Stimulated activated CD4-positive, alpha-beta T cell treated with anti-CD3 and anti-CD28 coated beads, TNF-alpha, amount 100 ng/mL, for 48 hours (primary cell): Measurements from ENCODE around the gene RPS29.
A peak's percentile ranks its signal among the peaks of the same experiment; 100 is the strongest.
"Not testable (repeated sequence)": the region's sequence is repeated elsewhere in the genome, so short reads cannot be mapped to it uniquely, and the experiment has no call there.

ENCODE experiments used
- DNase-seq, 3 donors: peaks; one replicate each; pipeline ENCODE4 v3.0.0-alpha.2; 2020; ENCODE audit warnings: low read depth in 3 of 3

The RPS29 gene

DNA sequence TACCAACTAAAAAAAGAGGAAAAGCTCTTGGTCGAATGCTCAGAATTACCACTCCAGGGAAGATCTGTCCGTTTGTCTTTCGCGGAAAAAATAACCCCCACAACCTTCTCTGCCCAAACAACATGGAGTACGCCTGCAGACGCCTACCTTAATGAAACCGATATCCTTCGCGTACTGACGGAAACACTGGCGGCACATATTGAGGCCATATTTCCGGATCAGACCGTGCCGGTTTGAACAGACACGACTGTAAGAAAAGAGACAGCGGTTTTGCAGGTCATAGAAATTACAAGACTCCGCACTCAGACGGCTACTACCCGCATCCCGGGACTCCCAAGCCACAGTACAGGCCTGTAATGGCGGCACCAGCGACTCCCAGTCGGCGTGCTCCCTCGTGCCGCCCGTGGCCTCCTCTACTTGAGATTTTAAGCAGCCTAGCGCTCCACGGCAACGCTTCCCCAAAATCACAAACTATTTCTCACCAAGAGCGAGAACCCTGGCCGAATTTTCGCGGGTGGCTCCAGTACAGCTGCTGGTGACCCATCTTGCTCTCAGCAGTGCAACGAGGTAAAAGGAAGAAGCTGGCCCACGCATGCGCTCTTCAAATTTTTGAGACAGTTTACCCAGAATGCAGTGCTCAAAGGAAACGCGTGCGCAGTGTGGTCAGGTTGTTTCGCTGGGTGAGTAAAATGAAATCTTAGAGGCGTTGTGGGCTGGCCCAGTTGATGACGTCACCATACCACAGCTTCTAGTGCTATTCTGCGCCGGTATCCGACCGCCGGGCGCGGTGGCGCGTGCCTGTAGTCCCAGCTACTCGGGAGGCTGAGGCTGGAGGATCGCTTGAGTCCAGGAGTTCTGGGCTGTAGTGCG, at the start of gene RPS29:
Gene RPS29, minus strand, starts transcription at position 578 of the 870 bp plus-strand sequence. Its CDS starts 34 bp downstream, at position 544.
- DNase-seq, result peak; percentile 91 to 98 (median 98)

DNA sequence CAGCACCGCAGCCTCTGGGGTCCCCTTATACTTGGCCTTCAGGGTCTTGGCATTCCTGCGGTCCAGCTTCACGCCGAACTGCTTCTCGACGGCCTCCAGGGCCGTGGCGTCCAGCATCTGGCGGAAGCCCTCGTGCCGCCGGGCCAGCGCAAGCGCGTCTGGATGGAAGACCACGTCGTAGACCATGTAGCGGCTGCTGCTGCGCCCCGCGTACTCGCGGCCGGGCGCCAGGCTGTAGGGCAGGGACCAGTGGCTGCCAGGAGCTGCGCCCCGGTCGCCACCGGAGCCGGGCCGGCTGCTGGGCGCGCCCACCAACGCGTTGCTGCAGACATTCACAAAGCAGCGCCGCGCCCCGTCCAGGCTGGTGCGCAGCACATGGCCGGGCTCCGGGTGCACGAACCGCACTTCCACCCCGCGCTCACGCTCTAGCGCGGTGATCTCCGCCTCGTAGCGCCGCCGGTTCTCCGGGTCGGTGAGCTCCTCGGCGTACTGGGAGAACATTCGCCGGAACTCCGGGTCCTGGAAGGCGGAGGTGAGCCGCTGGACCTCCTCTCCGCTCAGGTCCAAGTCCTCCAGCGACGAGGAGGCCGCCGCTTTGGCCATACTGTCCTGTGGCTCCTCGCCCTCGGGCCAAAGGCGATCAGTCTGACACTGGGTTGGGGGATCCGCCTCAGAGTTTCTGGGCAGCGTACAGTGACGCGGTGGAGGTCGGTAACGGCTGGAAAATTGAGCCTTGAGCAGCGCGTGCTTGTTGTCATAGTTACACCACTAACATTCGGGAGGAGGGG, 48.6 kb upstream of the RPS29 start, which contains the start of gene DNAAF2:
Gene DNAAF2, minus strand, starts transcription at position 698 of the 788 bp plus-strand sequence. Its CDS starts 95 bp downstream, at position 603.
- DNase-seq, result peak; percentile 31 to 57 (median 40)

DNA sequence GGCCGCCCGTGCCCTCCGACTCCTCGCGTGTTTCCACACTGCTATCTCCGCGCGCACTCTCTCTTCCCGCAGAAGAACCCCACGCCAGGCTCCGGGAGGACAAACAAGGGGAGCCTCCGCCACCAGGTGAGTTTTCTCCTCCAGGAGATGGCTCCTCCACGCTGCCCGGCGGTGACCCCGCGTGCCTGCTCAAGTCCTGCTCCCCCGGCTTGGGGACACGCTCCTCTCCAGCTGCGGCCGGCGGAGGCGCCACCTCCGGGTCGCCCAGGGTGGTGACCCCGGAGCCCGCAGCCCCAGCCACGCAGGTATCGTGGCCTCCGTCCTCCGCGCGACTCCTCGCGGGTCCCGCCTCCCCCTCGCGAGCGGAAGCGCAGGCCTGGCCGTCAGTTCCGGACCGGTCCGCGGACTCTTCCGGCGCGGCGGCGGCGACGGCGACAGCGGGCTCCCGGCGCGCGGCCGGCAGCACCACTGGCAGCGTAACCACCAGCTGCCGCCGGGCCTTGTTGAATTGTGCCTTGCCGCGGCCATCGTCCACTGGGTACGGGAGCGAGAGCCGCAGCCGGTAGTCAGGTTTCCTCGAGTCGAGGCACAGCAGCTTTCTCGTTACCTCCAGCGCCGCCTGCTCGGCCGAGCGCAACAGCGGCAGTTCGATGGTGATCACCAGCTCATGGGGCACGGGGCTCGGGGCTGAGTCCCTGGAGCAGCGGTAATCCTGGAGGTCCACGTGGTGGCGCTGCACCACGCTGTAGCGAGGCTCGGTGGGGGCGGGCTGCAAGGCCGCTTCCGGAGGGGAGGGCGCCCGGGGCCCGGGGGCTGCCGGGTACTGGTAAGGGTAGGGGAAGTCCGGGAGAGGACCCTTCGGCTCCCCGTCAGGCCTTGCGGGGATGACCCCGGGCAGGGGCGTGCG, 47.7 kb upstream of the RPS29 start:
- DNase-seq, result peak; percentile 88 to 94 (median 93)

DNA sequence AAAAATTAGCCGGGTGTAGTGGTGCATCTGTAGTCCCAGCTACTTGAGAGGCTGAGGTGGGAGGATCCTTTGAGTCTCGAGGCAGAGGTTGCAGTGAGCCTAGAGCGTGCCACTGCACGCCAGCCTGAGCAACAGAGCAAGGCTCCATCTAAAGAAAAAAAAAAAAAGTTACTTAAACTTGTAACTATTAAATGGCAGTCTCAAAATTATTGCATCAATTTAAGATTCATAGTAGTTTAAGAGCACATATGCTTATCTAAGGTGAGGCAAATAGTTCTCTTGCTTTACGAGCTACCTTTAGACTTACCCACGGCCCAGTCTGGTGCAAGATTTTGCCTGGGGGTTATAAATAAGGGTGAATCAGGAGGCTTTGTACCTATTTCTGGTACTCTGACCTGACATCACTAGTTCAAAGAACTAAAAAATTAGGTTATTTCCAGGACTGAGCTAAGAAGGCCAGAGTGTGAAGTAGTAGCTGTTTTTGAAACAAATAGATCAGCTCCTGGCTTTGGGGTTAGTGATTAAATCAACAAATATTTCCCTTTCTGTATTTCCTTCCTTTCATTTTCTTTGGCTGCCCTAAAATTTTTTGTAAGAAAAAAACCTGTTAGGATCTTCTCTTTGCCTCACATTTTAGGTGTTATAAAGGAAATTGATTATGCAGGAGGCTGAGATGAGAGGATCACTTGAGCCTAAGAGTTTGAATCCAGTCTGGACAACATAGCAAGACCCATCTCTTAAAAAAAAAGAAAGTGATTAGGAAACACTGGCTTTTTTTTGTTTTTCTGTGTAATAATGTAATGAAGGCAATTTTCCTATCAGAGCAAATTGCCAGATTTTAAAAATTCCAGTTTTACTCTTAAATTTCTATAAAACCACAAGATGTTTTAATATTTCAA, 38.0 kb upstream of the RPS29 start:
- no peak for DNase-seq

DNA sequence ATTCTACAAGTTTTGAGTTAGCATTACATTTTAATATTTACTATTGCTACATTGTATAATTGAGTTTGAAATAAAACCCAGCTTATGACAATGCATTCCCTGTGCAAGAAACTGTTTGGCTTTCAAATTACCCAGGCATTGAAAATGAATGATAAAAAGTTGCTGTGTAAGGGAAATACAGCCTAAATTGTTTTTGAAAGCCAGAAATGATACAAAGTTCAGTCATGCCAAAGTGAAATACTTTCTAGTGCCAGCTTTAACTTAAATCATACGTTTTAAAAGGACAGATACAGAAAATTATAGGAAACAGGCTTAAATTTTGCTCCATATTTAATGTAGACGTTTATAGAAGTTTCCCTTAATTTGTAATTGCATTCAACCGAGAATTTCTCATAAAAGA, 37.2 kb upstream of the RPS29 start:
- no peak for DNase-seq

DNA sequence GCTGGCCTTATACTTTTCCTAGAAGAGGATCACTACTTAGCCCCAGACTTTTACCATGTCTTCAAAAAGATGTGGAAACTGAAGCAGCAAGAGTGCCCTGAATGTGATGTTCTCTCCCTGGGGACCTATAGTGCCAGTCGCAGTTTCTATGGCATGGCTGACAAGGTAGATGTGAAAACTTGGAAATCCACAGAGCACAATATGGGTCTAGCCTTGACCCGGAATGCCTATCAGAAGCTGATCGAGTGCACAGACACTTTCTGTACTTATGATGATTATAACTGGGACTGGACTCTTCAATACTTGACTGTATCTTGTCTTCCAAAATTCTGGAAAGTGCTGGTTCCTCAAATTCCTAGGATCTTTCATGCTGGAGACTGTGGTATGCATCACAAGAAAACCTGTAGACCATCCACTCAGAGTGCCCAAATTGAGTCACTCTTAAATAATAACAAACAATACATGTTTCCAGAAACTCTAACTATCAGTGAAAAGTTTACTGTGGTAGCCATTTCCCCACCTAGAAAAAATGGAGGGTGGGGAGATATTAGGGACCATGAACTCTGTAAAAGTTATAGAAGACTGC, 35.9 kb upstream of the RPS29 start:
- no peak for DNase-seq

DNA sequence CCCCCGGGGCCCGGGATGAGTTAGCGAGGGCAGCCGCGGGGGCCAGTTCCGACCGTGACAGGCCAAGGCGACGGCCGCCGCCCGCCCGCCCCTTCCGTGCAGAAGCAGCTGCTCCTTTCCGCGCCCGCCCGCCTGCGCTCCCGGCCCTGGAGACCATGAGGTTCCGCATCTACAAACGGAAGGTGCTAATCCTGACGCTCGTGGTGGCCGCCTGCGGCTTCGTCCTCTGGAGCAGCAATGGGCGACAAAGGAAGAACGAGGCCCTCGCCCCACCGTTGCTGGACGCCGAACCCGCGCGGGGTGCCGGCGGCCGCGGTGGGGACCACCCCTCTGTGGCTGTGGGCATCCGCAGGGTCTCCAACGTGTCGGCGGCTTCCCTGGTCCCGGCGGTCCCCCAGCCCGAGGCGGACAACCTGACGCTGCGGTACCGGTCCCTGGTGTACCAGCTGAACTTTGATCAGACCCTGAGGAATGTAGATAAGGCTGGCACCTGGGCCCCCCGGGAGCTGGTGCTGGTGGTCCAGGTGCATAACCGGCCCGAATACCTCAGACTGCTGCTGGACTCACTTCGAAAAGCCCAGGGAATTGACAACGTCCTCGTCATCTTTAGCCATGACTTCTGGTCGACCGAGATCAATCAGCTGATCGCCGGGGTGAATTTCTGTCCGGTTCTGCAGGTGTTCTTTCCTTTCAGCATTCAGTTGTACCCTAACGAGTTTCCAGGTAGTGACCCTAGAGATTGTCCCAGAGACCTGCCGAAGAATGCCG, 35.1 kb upstream of the RPS29 start:
- peak in 2 of 3 donors; percentile 45 to 55 for DNase-seq

DNA sequence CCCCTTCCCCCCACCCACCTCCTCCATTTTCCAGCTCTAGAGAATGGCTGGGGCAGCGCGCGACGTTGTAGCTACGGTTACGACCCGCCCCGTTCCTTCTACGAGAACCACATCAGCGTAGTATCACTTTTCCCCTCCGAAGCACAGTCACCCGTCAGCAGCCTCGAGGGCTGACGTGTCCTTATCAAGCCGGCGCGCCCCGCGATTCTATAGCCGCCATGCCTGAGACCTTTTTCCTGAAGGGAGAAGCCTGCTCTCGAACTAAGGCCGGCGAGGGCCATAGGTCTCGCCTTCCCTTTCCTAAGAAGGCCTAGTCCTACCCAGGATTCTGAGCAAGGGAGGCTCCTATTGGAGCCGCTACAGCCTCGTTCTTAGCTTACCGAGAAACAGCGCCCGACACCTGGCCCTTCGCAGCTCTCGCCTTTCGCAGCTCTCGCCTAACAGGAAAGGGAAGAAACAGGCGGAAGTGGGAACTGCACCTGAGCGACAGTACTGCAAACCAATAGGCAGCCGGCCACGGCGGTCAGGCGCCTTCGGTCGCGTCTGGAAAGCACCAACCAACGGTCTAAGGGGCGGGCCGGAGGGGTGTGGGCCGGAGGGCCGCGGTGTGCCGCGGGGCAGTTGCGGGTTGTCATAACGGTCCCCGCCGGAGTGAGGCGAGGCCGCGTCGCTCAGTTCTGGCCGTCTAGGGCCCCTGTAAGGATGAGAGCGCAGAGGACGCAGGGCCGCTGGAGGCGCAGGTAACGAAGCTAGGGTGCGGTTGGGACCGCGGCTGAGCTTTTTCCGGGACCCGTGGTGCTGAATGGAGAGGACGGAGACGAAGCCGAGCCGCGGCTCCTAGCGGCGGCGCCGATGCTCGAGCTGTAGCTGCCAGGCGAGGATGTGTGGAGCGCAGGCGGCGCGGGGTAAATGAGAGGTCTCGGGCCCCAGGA, 34.3 kb upstream of the RPS29 start, which contains the start of the genes MGAT2 and RPL36AL:
Gene MGAT2, plus strand, starts transcription at position 618 of the 932 bp plus-strand sequence. CDS start 470 bp downstream, outside the sequence.
Gene RPL36AL, minus strand, starts transcription at position 445 of the 932 bp plus-strand sequence. CDS start 1,522 bp downstream, outside the sequence.
- DNase-seq, result peak; percentile 89 to 92 (median 90)

DNA sequence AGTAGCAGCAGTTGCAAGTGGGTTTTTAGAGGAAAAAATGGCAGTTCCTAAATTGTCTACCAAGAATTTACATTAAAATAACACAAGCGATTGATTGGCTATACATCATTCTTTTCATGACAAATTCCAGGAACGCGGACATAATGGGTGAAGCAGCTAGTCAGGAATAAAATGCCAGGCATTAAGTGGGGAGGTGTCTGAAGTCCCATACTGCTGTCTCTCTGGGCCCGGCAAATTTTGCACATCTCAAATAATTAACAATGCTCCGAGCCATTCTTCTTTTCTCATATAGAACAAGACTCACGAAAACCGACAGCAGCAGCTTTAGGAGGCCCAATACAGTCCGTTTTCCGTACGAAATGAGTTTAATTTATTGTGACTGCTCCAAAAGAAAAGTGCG, 33.5 kb upstream of the RPS29 start:
- no peak for DNase-seq

DNA sequence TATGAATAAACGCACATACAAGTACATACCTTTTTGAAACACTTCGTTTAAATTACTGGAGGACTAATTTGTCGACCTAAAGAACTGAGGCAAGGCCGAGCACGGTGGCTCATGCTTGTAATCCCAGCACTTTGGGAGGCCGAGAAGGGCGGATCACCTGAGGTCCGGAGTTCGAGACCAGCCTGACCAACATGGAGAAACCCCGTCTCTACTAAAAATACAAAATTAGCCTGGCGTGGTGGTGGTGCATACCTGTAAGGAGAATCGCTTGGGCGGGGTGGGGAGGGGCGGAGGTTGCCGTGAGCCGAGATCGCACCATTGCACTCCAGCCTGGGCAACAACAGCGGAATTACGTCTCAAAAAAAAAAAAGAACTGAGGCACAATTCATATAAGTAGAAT, 33.1 kb upstream of the RPS29 start:
- not testable (repeated sequence) for DNase-seq

DNA sequence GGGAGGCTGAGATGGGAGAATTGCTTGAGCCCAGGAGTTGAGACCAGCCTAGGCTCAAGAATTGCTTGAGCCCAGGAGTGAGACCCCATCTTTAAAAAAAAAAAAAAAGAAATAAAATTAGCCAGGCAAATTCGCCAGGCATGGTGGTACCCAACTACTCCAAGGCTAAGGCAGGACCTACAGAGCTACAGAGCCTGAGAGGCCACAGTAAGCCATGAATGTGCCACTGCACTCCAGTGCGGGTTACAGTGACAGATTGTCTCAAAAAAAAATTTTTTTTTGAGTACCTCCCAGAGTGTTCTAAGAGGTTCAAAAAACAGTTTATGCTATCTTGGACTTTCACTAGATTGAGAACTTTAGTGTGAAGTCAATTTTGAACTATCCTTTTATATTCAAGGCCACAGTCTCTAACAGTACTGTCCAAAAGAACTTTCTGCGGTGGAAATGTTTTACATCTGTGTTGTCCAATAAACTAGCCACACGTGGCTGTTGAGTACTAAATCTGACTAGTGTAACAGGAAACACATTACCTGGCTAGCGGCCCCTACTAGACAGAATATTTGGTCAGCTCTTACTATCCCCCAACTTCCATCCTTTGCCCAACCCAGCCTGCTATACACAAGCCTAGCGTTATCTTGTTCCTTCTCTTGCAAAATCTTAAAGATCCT, 31.8 kb upstream of the RPS29 start:
- DNase-seq, result no peak

DNA sequence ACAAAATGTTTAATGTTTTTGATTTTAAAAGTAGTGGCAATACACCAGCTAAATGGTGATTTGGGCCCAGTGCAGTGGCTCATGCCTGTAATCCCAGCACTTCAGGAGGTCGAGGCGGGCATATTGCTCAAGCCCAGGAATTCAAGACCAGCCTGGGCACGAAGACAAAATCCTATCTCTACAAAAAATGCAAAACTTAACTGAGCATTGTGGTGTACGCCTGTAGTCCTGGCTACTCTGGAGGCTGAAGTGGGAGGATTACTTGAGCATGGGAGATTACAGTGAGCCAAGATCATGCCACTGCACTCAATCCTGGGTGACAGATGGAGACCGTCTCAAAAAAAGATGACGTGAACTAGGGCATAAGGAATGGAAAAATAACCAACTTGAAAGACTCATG, 29.6 kb upstream of the RPS29 start:
- DNase-seq, result no peak

DNA sequence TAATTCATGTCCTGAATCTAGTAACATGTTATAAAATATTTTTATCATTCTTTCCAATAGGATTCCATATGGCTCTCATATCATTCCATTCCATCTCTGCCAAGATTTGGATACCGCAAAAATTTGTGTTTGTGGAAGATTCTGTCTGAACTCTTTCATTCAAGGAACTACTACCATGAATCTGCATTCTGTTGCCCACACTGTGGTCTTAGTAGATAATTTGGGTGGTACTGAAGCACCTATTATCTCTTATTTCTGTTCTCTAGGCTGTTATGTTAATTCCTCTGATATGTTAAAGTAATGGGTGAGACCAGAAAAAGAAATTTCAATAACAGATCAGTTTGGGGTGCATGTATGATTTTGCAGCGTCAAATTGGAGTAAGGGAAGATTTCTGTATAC, 28.0 kb upstream of the RPS29 start:
- DNase-seq, result no peak

DNA sequence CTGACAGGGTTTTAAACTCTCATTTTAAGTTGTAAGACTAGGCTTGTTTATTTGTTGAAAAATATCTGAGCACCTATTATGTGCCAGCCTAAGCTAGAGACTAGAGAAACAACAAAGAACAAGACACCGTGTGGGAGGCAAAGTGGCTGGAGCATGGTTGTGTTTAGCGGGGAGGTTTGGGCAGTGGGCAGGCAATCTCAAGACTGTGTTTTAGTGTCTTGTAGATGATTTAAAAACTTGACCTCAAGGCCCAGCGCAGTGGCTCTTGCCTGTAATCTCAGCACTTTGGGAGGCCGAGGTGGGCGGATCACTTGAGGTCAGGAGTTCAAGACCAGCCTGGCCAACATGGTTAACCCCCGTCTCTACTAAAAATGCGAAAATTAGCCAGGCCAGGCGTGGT, 26.5 kb upstream of the RPS29 start:
- no peak for DNase-seq

DNA sequence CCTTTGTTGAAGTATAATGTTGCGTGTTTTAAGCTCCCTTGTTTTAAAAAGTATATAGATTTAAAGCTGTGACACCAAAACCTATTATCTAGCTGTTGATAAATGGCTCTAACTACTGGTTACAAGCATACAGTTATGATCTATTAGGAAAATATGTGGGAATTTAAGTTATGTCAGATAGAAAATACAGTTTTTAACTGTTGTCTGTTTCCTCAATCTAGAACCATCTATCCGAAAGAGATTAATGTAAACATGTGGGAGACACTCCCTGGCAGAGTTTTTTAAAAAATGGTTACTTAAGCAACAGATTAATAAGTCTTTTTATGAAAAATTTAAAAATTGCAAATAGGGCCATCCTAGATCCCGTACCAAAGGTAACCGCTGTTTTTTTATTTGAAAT, 26.1 kb upstream of the RPS29 start:
- no peak for DNase-seq

DNA sequence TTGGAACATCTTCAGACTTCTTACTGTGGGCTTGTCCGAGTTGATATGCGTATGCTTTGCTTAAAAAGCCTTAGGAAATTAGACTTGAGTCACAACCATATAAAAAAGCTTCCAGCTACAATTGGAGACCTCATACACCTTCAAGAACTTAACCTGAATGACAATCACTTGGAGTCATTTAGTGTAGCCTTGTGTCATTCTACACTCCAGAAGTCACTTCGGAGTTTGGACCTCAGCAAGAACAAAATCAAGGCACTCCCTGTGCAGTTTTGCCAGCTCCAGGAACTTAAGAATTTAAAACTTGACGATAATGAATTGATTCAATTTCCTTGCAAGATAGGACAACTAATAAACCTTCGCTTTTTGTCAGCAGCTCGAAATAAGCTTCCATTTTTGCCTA, 21.4 kb upstream of the RPS29 start:
- DNase-seq, result no peak
